MG63 (cell line): Measurements from ENCODE around the gene SCOC. TPM values are rescaled to one million over a fixed set of nuclear protein-coding genes. Genes with fewer than 3 reads are reported as not detected.
"Not testable (repeated sequence)": the region's sequence is repeated elsewhere in the genome, so short reads cannot be mapped to it uniquely, and the experiment has no call there.

Source experiments
- DNase-seq: peaks from one replicate; pipeline ENCODE4 v3.0.0-alpha.2; 2020
- H3K27me3 ChIP-seq: fragments of 250-450 bp; sonication (Bioruptor Pico); 2 replicates; pipeline ENCODE4 v1.5.1; 2020; ENCODE audit warnings: mild to moderate bottlenecking, moderate library complexity
- H3K36me3 ChIP-seq: fragments of 250-450 bp; sonication (Bioruptor Pico); 2 replicates; pipeline ENCODE4 v1.5.1; 2020; ENCODE audit warnings: mild to moderate bottlenecking, moderate library complexity
- H3K4me3 ChIP-seq: fragments of 250-450 bp; sonication (Bioruptor Pico); 2 replicates; pipeline ENCODE4 v1.5.1; 2020; ENCODE audit warnings: mild to moderate bottlenecking, moderate library complexity
- H3K9me3 ChIP-seq: fragments of 250-450 bp; sonication (Bioruptor Pico); 2 replicates; pipeline ENCODE4 v1.5.1; 2020; ENCODE audit warnings: mild to moderate bottlenecking, moderate library complexity
- total RNA-seq: library from RNA; depleted of rRNA; stranded (reverse); fragments of >200 nt; shearing (Covaris generic); gene quantifications from 2 replicates; pipeline ENCODE4 v1.2.3, GENCODE V29; 2014; ENCODE audit warnings: low replicate concordance; rRNA removed

SCOC gene
- total RNA-seq, 1 experiment from 2014 or later = 46.4 TPM

GRCh38 chr4:140413130-140413969, 39.9 kb downstream of the SCOC start:
- H3K4me3 ChIP-seq, H3K27me3 ChIP-seq, H3K9me3 ChIP-seq, H3K36me3 ChIP-seq, DNase-seq: not testable (repeated sequence)

GRCh38 chr4:140423106-140423505, 49.7 kb downstream of the SCOC start:
- Histone ChIP-seq H3K9me3 (no peaks in the 10 kb centered on the region), H3K27me3 (no peaks in the 10 kb centered on the region)
- DNase-seq = no peak

GRCh38 chr4:140426610-140427105, 53.2 kb downstream of the SCOC start:
- Histone ChIP-seq H3K36me3 (no peaks in the 10 kb centered on the region), H3K9me3 (no peaks in the 10 kb centered on the region), H3K4me3 (peak overlapping the region; percentile 69), H3K27me3 (no peaks in the 10 kb centered on the region)
- peak; percentile 23 for DNase-seq

More at GRCh38 chr4:140423106-140423505, 49.7 kb downstream of the SCOC start:
- Histone ChIP-seq H3K36me3 (no peaks in the 10 kb centered on the region), H3K4me3 (no peak overlapping the region)

GRCh38 chr4:140427106-140427918, 53.9 kb downstream of the SCOC start, which contains the start of gene CLGN:
Gene CLGN (minus strand): TSS chr4:140427648. CDS start chr4:140413078, 14,570 bp downstream.
- Histone ChIP-seq H3K36me3 (no peaks in the 10 kb centered on the region), H3K9me3 (no peaks in the 10 kb centered on the region), H3K27me3 (no peaks in the 10 kb centered on the region), H3K4me3 (peak within 1 kb of the TSS; percentile 69)
- DNase-seq = peak; percentile 71

GRCh38 chr4:140427919-140428471, 54.5 kb downstream of the SCOC start:
- Histone ChIP-seq H3K9me3 (no peaks in the 10 kb centered on the region), H3K36me3 (no peaks in the 10 kb centered on the region), H3K4me3 (peak overlapping the region; percentile 69), H3K27me3 (no peaks in the 10 kb centered on the region)
- no peak for DNase-seq

Other genes with a start within 250 kb of the SCOC start
- 0.12 and 0.13 TPM in 2 replicates for gene MAML3, start 219.5 kb upstream of the SCOC start, total RNA-seq
- 4.3 and 18.1 TPM in 2 replicates for gene CLGN, start 54.0 kb downstream of the SCOC start, total RNA-seq
- not detected in 2 replicates for gene MGAT4D, start 124.6 kb downstream of the SCOC start, total RNA-seq
- 4.3 and 11.7 TPM in 2 replicates for gene ELMOD2, start 150.5 kb downstream of the SCOC start, total RNA-seq
- gene UCP1, start 195.3 kb downstream of the SCOC start, total RNA-seq = not detected in 2 replicates